Right atrium auricular region (tissue), 2 donors: ENCODE measurements around the gene CDKN1A. TPM values are rescaled to one million over a fixed set of nuclear protein-coding genes. Genes with fewer than 3 reads are reported as not detected.

Experiments used
- DNase-seq: peaks from one replicate; pipeline ENCODE4 v3.0.0-alpha.2; 2019; ENCODE audit warnings: low spot score
- H3K27ac ChIP-seq, 2 donors: fragments of 200-600 bp; sonication (generic); 1 replicate in 1 of 2; 2 replicates in 1 of 2; pipeline ENCODE4 v1.5.1; 2016 to 2019
- H3K27me3 ChIP-seq, 2 donors: fragments of 200-600 bp; sonication (generic); one replicate each; pipeline versions ENCODE4 v1.5.1 to v1.6.0; 2017 to 2019
- H3K36me3 ChIP-seq: fragments of 200-600 bp; sonication (generic); one replicate; pipeline ENCODE4 v1.5.1; 2016
- H3K4me1 ChIP-seq, 2 donors: fragments of 200-600 bp; sonication (generic); one replicate each; pipeline versions ENCODE4 v1.5.1 to v1.6.0; 2017 to 2019
- H3K4me3 ChIP-seq, 2 donors: fragments of 200-600 bp; sonication (generic); 1 replicate in 1 of 2; 2 replicates in 1 of 2; pipeline ENCODE4 v1.5.1; 2017 to 2019; ENCODE audit warnings: mild to moderate bottlenecking in 1 of 2, moderate library complexity in 1 of 2
- H3K9me3 ChIP-seq, 2 donors: fragments of 200-600 bp; sonication (generic); one replicate each; pipeline ENCODE4 v1.5.1; 2019
- CTCF ChIP-seq, 2 donors: fragments of 200-600 bp; sonication (generic); IDR thresholded peaks; one replicate each; pipeline ENCODE4 v1.5.1; 2019; ENCODE audit warnings: antibody characterized with exemption in 2 of 2
- total RNA-seq, 2 donors: library from RNA; depleted of rRNA; stranded (reverse); fragments of >200 nt; gene quantifications; one replicate each; pipeline ENCODE4 v1.1.0, GENCODE V29; 2016

The CDKN1A gene
- total RNA-seq, 2 donors from 2014 or later = 63.8 to 128 TPM

DNA sequence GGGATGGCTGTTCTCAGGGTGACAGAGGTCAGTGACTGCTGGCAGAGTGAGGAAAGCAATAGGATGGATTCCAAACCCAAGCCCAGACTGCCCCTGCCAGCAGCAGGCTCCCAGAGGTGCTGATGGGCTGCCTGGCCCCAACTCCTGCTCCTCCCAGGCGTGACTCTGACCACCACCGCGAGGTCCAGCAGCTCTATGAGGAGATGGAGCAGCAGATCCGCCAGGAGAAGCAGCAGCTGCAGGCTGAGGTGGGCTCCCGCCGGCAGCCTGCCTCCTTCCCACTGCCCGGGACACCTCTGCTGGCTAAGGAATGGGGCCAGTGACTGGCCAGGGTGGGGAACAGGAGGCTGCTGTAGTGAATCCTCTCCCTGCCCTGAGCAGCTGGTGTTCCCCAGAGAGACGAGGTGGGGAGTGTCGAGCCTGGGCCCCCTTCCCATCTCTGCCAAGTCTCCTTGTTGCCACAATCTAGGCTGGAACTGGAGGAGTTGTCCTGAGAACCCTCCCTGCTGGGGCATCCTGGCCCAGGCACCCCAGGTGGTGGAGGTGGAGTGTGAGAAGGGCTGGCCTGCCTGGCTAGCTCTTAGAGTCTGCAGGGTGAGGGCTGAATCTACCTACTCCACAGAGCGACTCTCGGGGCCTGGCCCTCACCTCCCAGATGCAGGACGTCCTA is 39.5 kb downstream of the CDKN1A start:
- no peak for DNase-seq
- no peak for TF ChIP-seq CTCF (IDR thresholded peaks at IDR 0.05)

DNA sequence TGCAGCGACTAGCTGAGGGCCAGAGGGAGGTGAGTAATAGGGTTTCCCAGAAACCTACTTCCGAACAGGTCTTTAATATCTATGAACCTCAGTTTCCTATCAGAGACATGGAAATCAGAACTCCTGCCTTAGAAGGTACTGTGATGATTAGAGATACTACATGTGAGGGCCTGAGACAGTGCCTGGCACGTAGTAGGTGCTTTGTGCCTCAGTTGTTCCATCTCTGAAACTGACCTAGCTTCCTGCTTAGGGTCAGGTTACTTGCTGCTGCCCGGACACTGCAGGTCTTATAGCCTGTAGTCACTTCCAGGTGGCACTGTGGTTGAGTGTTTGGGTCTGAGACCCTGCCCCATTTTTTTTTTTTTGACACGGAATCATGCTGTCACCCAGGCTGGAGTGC is 40.0 kb downstream of the CDKN1A start:
- no peak overlapping the region for H3K4me3 ChIP-seq
- no peak for TF ChIP-seq CTCF (IDR thresholded peaks at IDR 0.05)
- no peaks in the 10 kb centered on the region for H3K27me3 ChIP-seq
- H3K4me1 ChIP-seq = no peaks in the 10 kb centered on the region
- no peaks in the 10 kb centered on the region for H3K9me3 ChIP-seq
- no peaks in the 10 kb centered on the region for H3K36me3 ChIP-seq
- no peak for DNase-seq
- no peak overlapping the region for H3K27ac ChIP-seq

More for the DNA sequence above, 39.5 kb downstream of the CDKN1A start:
- H3K9me3 ChIP-seq = no peaks in the 10 kb centered on the region
- no peak overlapping the region for H3K4me3 ChIP-seq
- H3K27me3 ChIP-seq = no peaks in the 10 kb centered on the region
- H3K36me3 ChIP-seq = no peaks in the 10 kb centered on the region
- H3K27ac ChIP-seq = no peak overlapping the region
- no peaks in the 10 kb centered on the region for H3K4me1 ChIP-seq

DNA sequence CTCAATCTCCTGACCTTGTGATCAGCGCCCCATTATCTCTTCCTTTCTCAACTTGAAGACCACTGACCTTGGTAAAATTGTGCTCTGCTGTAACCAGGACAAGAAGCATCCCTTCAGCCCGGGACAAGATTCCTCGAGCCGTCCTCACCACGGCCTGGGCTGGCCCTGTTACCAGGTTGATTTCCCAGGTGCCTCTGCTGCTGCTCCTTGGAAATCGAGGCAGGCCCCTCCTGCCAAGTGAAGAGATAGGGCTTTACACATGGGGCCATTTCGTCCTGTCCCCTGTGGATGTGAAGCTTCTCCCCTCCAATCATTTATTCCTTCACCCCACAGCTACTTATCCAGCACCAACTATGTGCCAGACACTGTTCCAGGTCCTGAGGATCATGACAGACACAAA is 40.6 kb downstream of the CDKN1A start:
- H3K9me3 ChIP-seq = no peaks in the 10 kb centered on the region
- no peak overlapping the region for H3K4me3 ChIP-seq
- TF ChIP-seq CTCF (IDR thresholded peaks at IDR 0.05) = no peak
- H3K27me3 ChIP-seq = no peaks in the 10 kb centered on the region
- no peaks in the 10 kb centered on the region for H3K4me1 ChIP-seq
- no peaks in the 10 kb centered on the region for H3K36me3 ChIP-seq
- DNase-seq = no peak
- H3K27ac ChIP-seq = no peak overlapping the region

DNA sequence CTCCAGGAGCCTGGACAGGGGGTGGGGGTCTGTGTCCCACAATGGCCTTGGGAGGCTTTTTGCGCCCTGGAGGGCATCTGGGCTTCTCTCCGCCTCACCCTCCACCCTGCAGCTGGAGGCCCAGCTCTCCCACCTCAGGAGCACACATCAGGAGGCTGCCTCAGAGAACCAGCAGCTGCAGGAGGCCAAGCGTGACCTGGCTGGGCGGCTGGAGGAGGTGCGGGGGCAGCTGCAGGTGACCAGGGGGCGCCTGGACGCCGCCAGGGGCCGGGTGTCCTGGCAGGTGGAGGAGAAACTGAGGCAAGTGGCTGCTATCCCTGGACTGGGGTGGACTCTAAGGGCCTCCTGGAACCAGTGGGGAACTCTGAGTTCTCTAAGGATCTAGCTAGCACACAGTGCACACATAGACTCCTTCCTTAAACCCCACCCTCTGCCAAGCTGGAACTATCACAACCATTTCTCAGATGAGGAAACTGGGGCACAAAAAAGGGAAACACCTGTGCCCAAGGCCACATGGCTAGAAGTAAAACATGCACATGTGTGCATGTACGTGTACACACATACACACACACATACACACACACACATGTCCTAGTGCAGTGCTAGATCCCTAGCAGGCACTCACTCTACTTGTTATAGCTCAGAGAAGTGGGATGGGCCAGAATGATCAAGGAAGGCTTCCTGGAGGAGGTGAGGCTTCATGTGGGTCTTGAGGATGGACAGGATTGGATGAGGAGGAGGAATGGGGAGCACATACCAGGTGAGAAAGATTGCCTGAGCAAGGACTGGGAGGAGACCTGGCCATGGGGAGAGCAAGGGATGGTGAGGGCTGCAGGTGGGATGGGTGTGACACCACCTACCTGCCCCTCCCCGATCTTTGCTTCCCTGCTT is 42.0 kb downstream of the CDKN1A start:
- no peak overlapping the region for H3K27ac ChIP-seq
- no peaks in the 10 kb centered on the region for H3K9me3 ChIP-seq
- no peak for DNase-seq
- no peak overlapping the region for H3K4me3 ChIP-seq
- no peaks in the 10 kb centered on the region for H3K36me3 ChIP-seq
- no peaks in the 10 kb centered on the region for H3K27me3 ChIP-seq
- no peaks in the 10 kb centered on the region for H3K4me1 ChIP-seq
- TF ChIP-seq CTCF (IDR thresholded peaks at IDR 0.05) = no peak

- no peak for DNase-seq
These were observed 43.0 kb downstream of the CDKN1A start for GRCh38 chr6:36721369-36722140.

More at GRCh38 chr6:36721369-36722140, 43.0 kb downstream of the CDKN1A start:
- no peak overlapping the region for H3K27ac ChIP-seq
- H3K4me1 ChIP-seq = no peaks in the 10 kb centered on the region
- TF ChIP-seq CTCF (IDR thresholded peaks at IDR 0.05) = no peak
- no peak overlapping the region for H3K4me3 ChIP-seq
- no peaks in the 10 kb centered on the region for H3K36me3 ChIP-seq
- no peaks in the 10 kb centered on the region for H3K9me3 ChIP-seq
- H3K27me3 ChIP-seq = no peaks in the 10 kb centered on the region
